WI38 (cell line): ENCODE measurements around the gene ANAPC5.

Experiments
- H3K4me3 ChIP-seq: 2 replicates; pipeline ENCODE4 v1.5.1; 2011; ENCODE audit warnings: low read depth, mild to moderate bottlenecking, control low read depth, low read length
- TF ChIP-seq, protein P1 (sequence below): IDR thresholded peaks from 2 replicates; pipeline ENCODE4 v1.5.1; 2012; ENCODE audit warnings: low read depth, mild to moderate bottlenecking, control low read depth, low read length

The ANAPC5 gene

DNA sequence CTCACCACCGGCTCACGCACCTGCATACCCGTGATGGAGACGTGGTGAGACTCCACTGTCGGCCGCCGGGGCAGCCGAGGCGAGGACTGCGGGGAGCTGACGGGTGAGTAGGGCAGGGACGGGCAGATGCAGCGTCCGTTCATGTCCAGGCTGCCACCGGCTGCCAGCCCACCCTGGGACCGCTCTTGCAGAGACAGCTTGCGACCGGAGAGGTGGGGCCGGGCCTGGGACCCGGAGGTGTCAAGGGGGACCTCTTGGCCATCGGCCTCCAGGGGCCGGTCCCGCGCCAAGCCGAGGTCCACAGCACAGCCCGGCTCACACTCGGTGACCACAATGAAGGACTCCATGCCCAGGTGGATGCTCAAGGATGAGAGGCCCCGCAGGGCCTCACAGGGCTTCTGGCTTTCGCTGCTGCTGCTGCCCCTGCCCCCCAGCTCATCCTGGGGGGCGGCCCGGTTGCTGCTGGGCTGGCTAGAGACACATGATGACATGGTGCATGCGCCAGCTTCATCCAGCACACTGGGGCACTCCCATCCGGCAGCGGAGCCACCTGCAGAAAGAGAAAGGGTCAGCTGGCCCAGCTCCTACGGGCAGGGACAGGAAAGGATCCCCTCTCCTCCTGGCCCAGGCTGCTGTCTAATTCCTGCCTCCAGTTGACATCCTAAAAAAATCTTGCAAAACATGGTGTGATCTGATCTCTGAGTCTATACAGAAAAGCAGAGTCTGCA, 78.0 kb downstream of the ANAPC5 start:
- TF ChIP-seq, protein P1, sequence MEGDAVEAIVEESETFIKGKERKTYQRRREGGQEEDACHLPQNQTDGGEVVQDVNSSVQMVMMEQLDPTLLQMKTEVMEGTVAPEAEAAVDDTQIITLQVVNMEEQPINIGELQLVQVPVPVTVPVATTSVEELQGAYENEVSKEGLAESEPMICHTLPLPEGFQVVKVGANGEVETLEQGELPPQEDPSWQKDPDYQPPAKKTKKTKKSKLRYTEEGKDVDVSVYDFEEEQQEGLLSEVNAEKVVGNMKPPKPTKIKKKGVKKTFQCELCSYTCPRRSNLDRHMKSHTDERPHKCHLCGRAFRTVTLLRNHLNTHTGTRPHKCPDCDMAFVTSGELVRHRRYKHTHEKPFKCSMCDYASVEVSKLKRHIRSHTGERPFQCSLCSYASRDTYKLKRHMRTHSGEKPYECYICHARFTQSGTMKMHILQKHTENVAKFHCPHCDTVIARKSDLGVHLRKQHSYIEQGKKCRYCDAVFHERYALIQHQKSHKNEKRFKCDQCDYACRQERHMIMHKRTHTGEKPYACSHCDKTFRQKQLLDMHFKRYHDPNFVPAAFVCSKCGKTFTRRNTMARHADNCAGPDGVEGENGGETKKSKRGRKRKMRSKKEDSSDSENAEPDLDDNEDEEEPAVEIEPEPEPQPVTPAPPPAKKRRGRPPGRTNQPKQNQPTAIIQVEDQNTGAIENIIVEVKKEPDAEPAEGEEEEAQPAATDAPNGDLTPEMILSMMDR, result no peak
- H3K4me3 ChIP-seq, result no peak overlapping the region

DNA sequence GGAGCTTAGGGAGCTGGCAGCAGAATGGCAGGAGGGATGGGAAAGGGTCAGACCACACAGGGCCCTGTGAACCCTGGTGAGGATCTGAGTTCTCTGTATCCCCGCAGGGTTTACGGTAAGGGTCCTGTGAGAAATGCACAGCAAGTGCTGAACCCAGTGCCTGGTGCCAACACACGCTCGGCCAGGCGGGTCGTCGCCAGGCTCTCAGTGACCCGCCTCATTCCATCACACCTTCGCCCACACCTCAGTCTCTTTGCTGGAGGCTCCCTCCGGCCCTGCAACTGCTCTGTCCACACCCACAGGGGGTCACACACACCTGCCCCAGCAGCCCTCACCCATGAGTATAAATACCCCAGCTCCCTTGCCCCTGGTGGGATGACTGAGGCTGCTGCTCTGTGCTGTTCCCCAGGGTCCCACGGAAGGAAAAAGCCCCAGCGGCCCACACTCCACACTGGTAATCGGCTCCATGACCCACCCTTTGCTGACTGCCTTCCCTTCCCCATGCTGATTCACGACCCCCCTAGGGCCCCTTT, 78.8 kb downstream of the ANAPC5 start:
- TF ChIP-seq, protein P1, result no peak
- no peak overlapping the region for H3K4me3 ChIP-seq

DNA sequence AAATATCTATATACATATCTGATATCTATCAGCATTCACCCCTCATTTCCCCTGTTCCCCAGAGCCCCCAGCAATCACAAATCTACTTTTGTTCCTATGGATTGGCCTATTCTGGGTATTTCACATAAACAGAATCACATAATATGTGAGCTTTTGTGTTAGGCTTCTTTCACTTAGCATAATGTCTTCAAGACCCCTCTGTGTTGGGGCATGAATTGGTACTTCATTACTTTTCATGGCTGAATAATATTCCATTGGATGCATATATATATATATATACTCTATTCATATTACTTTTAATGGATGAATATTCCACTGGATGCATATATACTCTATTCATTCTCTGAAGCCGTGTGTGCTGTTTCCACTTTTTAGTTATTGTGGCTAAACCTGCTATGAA, 84.4 kb downstream of the ANAPC5 start:
- no peak overlapping the region for H3K4me3 ChIP-seq
- TF ChIP-seq, protein P1, result no peak

DNA sequence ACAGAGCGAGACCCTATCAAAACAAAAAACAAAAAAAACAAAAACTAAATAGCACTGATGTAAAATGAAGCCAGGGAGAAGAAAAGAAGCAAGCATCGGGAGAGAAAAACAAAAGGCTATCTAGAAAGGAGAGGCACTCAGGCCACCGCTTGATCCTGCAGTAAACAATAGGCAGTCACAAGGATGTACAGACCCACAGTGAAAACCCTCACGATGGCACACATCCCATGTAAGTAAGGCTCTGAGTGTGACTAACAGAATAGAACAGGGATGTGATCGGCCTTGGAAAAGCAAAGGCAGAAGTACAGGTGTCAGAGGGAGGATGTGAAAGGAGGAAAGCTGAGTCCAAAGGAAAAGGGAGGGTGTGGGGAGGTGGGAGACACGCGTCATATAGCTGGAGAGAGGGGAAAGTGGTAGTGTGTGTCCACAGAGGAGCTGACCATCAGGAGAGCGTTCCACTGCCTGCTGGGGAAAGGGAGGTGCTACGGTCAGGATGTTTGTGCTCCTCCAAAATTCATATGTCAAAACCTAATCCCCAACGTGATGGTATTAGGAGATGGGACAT, 87.2 kb downstream of the ANAPC5 start:
- no peak overlapping the region for H3K4me3 ChIP-seq
- TF ChIP-seq, protein P1, result no peak

DNA sequence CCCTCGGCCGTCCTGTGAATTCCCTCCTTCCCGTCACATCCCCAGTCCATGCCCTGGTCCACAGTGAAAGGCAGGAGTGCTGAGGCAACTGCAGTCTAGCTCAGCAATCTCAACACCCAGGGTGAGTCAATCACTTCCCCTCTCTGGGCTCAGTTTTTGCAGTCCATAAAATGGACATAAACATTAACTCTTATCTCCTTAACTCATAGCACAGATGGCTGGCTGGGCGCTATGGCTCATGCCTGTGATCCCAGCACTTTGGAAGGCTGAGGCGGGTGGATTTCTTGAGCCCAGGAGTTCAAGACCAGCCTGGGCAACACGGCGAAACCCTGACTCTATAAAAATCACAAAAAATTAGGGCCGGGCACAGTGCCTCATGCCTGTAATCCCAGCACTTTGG, 88.1 kb downstream of the ANAPC5 start:
- TF ChIP-seq, protein P1, result no peak

DNA sequence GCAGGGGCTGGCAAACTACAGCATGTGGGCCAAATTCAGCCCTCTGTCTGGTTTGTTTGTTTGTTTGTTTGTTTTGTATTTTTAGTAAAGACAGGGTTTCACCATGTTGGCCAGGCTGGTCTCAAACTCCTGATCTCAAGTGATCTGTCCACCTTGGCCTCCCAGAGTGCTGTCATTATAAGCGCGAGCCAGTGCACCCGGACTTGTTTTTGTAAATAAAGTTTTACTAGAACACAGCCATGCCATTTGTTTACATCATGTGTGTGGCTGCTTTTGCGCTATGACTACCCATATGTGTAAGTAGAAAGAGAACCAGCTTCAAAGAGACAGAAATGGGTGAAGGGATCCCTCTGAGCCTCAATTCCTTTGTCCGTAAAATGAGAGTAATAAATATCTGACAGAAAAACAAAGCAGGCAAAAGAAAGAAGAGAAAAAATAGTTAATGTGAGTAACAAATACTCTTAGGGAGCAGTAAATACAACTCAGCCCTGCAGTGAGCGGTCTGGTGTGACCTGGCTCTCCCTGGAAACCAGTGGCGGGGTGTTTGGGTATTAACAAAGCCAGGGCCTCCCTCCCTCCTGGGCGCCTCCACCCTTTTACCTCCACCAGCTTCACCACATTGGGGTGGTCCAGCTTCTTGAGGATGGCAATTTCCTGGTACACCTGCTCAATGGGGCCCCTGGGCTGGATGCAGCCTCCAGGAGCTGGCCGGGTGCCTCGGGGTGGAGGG, 88.8 kb downstream of the ANAPC5 start:
- TF ChIP-seq, protein P1, result no peak
- H3K4me3 ChIP-seq, result no peak overlapping the region

More for the DNA sequence above, 88.1 kb downstream of the ANAPC5 start:
- H3K4me3 ChIP-seq, result no peak overlapping the region

DNA sequence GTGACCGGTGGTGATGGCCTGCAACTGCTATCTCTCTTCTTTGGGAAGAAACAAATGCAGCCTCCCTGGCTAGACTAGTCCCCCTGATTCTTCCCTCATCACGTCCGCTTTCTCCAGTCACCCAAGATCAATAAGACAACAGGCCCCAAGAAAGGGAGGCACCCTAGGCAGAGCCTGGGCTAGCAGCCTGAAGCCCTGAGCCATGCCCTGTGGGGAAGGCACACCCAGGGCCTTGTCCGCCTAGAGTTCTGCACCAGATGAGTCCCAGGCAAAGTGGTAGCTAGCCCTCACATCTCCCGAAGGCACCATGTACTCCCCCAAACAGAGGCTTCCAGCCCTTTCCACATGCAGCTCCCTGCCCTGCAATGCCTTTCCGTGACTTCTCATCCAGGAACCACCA, 90.8 kb downstream of the ANAPC5 start:
- no peak overlapping the region for H3K4me3 ChIP-seq
- TF ChIP-seq, protein P1, result no peak
